GM23248 (cell line): ENCODE measurements around the gene METTL8. TPM values are rescaled to one million over a fixed set of nuclear protein-coding genes. Genes with fewer than 3 reads are reported as not detected.

Source experiments
- DNase-seq: peaks from one replicate; pipeline ENCODE4 v3.0.0-alpha.2; 2015
- H2AFZ ChIP-seq: fragments of 200-600 bp; sonication (generic); 2 replicates; pipeline ENCODE4 v1.6.1; 2016; ENCODE audit warnings: antibody characterized with exemption
- H3F3A ChIP-seq: fragments of 200-600 bp; sonication (generic); 2 replicates; pipeline ENCODE4 v1.6.1; 2016; ENCODE audit warnings: mild to moderate bottlenecking, antibody characterized with exemption, mixed run types; ENCODE audit not compliant: insufficient read depth
- H3K27ac ChIP-seq: fragments of 200-600 bp; sonication (generic); 2 replicates; pipeline ENCODE4 v1.5.1; 2016; ENCODE audit warnings: mild to moderate bottlenecking
- H3K27me3 ChIP-seq: fragments of 200-600 bp; sonication (generic); replicated peaks from 2 replicates; pipeline ENCODE4 v1.6.1; 2016; ENCODE audit warnings: mild to moderate bottlenecking; ENCODE audit not compliant: insufficient read depth
- H3K36me3 ChIP-seq: fragments of 200-600 bp; sonication (generic); 2 replicates; pipeline ENCODE4 v1.6.1; 2016; ENCODE audit warnings: low read depth, mild to moderate bottlenecking
- H3K4me1 ChIP-seq: fragments of 200-600 bp; sonication (generic); 2 replicates; pipeline ENCODE4 v1.6.1; 2016; ENCODE audit warnings: mild to moderate bottlenecking; ENCODE audit not compliant: insufficient read depth
- H3K4me2 ChIP-seq: fragments of 200-600 bp; sonication (generic); one replicate; pipeline ENCODE4 v1.6.1; 2016; ENCODE audit warnings: mild to moderate bottlenecking; ENCODE audit not compliant: unreplicated experiment
- H3K4me3 ChIP-seq: fragments of 200-600 bp; sonication (generic); 2 replicates; pipeline ENCODE4 v1.5.1; 2016; ENCODE audit warnings: mild to moderate bottlenecking
- H3K79me2 ChIP-seq: fragments of 200-600 bp; sonication (generic); 2 replicates; pipeline ENCODE4 v1.6.1; 2016; ENCODE audit warnings: mild to moderate bottlenecking; ENCODE audit not compliant: insufficient read depth
- H3K9ac ChIP-seq: fragments of 200-600 bp; sonication (generic); 2 replicates; pipeline ENCODE4 v1.6.1; 2016; ENCODE audit warnings: mild to moderate bottlenecking
- H3K9me2 ChIP-seq: fragments of 200-600 bp; sonication (generic); 2 replicates; pipeline ENCODE4 v1.6.1; 2016; ENCODE audit warnings: mixed run types, mild to moderate bottlenecking, moderate library complexity; ENCODE audit not compliant: insufficient read depth
- H3K9me3 ChIP-seq: fragments of 200-600 bp; sonication (generic); one replicate; pipeline ENCODE4 v1.6.1; 2017; ENCODE audit warnings: low read depth
- H4K20me1 ChIP-seq: fragments of 200-600 bp; sonication (generic); 2 replicates; pipeline ENCODE4 v1.6.0; 2016; ENCODE audit not compliant: insufficient read depth
- EZH2 ChIP-seq: fragments of 200-600 bp; sonication (generic); IDR thresholded peaks from 2 replicates; pipeline ENCODE4 v1.6.1; 2018; ENCODE audit warnings: antibody characterized with exemption, mild to moderate bottlenecking; ENCODE audit not compliant: insufficient read depth, poor library complexity, severe bottlenecking
- EZH2phosphoT487 ChIP-seq: fragments of 200-600 bp; sonication (generic); IDR thresholded peaks from 2 replicates; pipeline ENCODE4 v1.6.1; 2018; ENCODE audit warnings: antibody characterized with exemption, moderate library complexity, mild to moderate bottlenecking, low read depth; ENCODE audit not compliant: insufficient read depth
- WGBS, 2 experiments: methylation state at CpG; one replicate each; pipeline ENCODE4 v1.1.6; 2015 to 2017; ENCODE audit warnings: low lambda C conversion rate in 2 of 2, low coverage in 1 of 2; ENCODE audit errors: missing lambda C conversion rate in 2 of 2; 5-methylcytosine and 5-hydroxymethylcytosine counted together
- in situ Hi-C: fragments of 300-500 bp; cut with MboI; formaldehyde crosslinking; loops from 2 replicates; pipeline ENCODE4 v1.15.0; 2020
- polyA plus RNA-seq: library from polyadenylated mRNA; unstranded; fragments of >200 nt; fragmentation: Nextera tagmentation; extraction: Ambion mirVana; gene quantifications from 2 replicates; pipeline ENCODE4 v1.2.1, GENCODE V29; 2016
- total RNA-seq: library from RNA; depleted of rRNA; stranded (reverse); fragments of >200 nt; shearing (Covaris generic); gene quantifications from 2 replicates; pipeline ENCODE4 v1.2.3, GENCODE V29; 2014

The METTL8 gene
- total and polyA plus RNA-seq, 2 experiments from 2014 or later, result 27.2 to 38.5 TPM

DNA sequence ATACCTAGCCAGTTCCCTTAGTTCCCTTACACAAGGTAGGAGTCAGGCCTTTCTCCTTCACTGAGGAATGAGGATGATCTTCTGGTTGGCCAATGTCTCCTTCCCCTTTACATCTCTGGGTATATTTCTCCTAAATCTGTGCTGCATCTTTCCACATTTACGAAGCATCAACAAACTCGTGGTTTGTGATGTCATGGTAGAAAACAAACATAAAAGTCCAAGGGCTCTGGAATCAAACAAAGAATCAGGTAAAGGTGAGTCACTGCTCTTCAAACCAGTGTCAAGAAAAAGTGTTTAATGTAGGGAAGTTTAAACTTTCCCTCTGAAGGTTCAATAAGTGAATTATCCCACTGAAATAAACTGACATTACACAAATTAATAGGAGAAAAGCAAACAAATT is 122.9 kb downstream of the METTL8 start:
- Histone ChIP-seq H3K27ac (no peak overlapping the region), H3F3A (no peaks in the 10 kb centered on the region), H3K9me2 (no peaks in the 10 kb centered on the region), H3K4me1 (no peaks in the 10 kb centered on the region), H3K4me2 (no peak overlapping the region), H3K79me2 (no peaks in the 10 kb centered on the region), H2AFZ (no peak overlapping the region), H3K9ac (no peak overlapping the region), H3K27me3 (no peaks in the 10 kb centered on the region), H3K4me3 (no peak overlapping the region), H3K36me3 (no peaks in the 10 kb centered on the region), H3K9me3 (no peaks in the 10 kb centered on the region), H4K20me1 (no peaks in the 10 kb centered on the region)
- in situ Hi-C loops, result no loop called here
- 94 to 100% methylated on average over 2 of the region's 2 CpGs for WGBS, 2 experiments
- TF ChIP-seq EZH2phosphoT487 (no peak), EZH2 (no peak)
- DNase-seq, result no peak

DNA sequence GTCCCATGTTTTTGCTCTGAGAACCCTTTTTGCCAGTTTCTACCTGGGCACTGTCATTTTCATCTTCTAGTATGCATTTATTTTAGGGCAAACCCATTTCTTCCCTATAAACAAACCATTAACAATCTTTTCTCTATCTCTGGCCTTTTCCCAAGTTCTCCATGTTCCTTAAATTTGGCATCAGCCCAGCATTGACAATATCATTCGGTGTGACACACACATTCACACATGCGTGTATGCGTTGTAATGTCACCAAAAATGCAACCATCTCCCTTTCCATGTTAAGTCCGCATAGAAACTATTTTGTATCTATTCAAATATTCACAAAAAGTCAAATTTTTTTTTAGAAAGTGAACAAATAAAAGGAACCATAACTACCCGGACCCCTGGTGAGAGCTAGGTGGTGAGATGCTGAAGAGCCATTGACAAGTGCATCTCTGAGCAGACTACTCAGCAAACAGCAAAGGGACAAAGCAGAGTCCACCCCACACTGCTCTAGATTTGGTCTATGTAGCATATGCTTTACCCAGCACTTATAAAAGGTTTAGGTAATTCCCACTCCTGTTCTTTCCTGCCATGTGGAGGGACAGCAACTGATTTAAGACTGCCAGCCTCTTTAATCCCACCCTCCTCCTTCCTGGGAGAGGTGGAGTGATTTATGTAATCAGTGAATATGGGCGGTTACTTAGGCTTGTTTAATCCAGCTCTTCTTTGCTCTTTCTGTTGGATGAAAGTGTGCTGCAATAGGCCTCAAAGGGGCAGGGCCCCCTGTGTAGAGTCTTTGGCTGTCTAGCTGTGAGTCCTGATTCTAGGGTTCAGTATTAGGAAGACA is 124.1 kb downstream of the METTL8 start:
- Histone ChIP-seq H3K4me1 (no peaks in the 10 kb centered on the region), H3K4me3 (no peak overlapping the region), H4K20me1 (no peaks in the 10 kb centered on the region), H3K79me2 (no peaks in the 10 kb centered on the region), H3K36me3 (no peaks in the 10 kb centered on the region), H3K27me3 (no peaks in the 10 kb centered on the region), H3K9me2 (no peaks in the 10 kb centered on the region), H2AFZ (no peak overlapping the region), H3F3A (no peaks in the 10 kb centered on the region), H3K9me3 (no peaks in the 10 kb centered on the region), H3K4me2 (no peak overlapping the region), H3K27ac (no peak overlapping the region), H3K9ac (no peak overlapping the region)
- WGBS, 2 experiments, result 76 to 78% methylated on average over 6 of the region's 6 CpGs
- no peak for TF ChIP-seq EZH2phosphoT487
- TF ChIP-seq EZH2, result no peak
- no peak for DNase-seq
- in situ Hi-C loops, result no loop called here

DNA sequence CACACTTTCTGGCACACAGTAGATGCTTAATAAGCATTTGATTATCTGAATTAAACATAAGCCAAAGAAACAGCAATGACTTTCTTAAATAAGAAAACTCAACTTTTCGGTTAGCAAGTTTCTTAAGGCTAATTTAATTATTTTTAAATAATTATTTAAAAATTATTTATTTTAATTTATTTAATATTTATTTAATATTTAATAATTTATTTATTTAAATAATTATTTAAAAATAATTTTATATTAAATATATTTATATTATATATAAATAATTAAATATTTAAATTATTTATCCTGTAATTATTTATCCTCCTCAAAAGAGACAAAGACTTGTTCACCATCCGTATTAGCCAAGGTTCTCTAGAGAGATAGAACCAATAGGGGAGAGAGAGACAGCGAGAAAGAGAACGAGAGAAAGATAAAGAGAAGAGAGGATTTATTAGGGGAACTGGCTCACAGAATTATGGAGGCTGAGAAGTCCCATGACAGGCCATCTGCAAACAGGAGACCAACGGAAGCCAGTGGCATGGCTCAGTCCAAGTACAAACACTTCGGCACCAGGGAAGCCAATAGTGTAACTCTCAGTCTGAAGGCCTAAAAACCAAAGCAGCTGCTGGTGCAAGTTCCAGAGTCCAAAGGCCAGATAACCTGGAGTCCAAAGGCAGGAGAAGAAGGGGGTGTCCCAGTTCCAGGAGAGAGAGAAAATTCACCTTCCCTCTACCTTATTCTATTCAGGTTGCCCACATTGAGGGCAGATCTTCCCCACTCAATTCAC is 125.3 kb downstream of the METTL8 start:
- TF ChIP-seq EZH2 (no peak), EZH2phosphoT487 (no peak)
- Histone ChIP-seq H3K27ac (no peak overlapping the region), H2AFZ (no peak overlapping the region), H3K9me2 (no peaks in the 10 kb centered on the region), H3K4me1 (no peaks in the 10 kb centered on the region), H3K4me3 (no peak overlapping the region), H3K36me3 (no peaks in the 10 kb centered on the region), H4K20me1 (no peaks in the 10 kb centered on the region), H3K4me2 (no peak overlapping the region), H3K9ac (no peak overlapping the region), H3K27me3 (no peaks in the 10 kb centered on the region), H3K9me3 (no peaks in the 10 kb centered on the region), H3F3A (no peaks in the 10 kb centered on the region), H3K79me2 (no peaks in the 10 kb centered on the region)
- in situ Hi-C loops, result no loop called here
- DNase-seq, result no peak
- WGBS, 2 experiments, result 95 to 98% methylated on average over 6 of the region's 6 CpGs

GRCh38 chr2:171307560-171307959 is 126.2 kb downstream of the METTL8 start:
- Histone ChIP-seq H3K4me2 (no peak overlapping the region), H4K20me1 (no peaks in the 10 kb centered on the region), H3K9ac (no peak overlapping the region), H3K27me3 (no peaks in the 10 kb centered on the region), H3K9me3 (no peaks in the 10 kb centered on the region), H3K36me3 (no peaks in the 10 kb centered on the region), H3K4me3 (no peak overlapping the region), H3K79me2 (no peaks in the 10 kb centered on the region), H3F3A (no peaks in the 10 kb centered on the region), H2AFZ (no peak overlapping the region), H3K9me2 (no peaks in the 10 kb centered on the region), H3K27ac (no peak overlapping the region), H3K4me1 (no peaks in the 10 kb centered on the region)
- in situ Hi-C loops, result no loop called here
- 95 to 99% methylated on average over 4 of the region's 4 CpGs for WGBS, 2 experiments
- no peak for TF ChIP-seq EZH2
- no peak for TF ChIP-seq EZH2phosphoT487
- DNase-seq, result no peak
